HG03469 (cell line): ENCODE data around the gene SLAIN1.
A peak's percentile ranks its signal among the peaks of the same experiment; 100 is the strongest.

ENCODE experiments used
- ATAC-seq: cut with Tn5 transposase; IDR thresholded peaks from one replicate; pipeline ENCODE4 v1.9.1; 2021; ENCODE audit warnings: mild to moderate bottlenecking, moderate library complexity, moderate number of reproducible peaks; ENCODE audit not compliant: unreplicated experiment

The SLAIN1 gene

DNA sequence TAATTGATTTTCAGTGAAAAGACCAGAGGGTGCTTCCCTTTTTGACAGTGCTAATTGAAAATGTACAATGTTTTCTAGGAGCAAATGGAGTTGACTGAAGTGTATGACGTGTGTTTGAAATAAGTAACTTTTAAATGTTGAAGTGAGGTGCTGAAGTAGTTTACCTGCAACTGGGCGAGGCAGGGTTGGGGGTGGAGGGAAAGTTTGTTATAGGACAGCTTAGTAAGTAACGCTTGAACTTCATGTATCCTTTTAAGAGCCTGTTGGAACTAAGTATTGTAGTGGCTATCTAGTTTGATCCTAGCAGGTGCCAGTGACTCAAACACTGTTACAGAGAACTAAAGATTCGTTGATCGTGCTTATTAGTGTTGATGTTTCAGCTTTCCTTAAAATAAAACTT is 5.9 kb downstream of the SLAIN1 start:
- ATAC-seq = no peak

DNA sequence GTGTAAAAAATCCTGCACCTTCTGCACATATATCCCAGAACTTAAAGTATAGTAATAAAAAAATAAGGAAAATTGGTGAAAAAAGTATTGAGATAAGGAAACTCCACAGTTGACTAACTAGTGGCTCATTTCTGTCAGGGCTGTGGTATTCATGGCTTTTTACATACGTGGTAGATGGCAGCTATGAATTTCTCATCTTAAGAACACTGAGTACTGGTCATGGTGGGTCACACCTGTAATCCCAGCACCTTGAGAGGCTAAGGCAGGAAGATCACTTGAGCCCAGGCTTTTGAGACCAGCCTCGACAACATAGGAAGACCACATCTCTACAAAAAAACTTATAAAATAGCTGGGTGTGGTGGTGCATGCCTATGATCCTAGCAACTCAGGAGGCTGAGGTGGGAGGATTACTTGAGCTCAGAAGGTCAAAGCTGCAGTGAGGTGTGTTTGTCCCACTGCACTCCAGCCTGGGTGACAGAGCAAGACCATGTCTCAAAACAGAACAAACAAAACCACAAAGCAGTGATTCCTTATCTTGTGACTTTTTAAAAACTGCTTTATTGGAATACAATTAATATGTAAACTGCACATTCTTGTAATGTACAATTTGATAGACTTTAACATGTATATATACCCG is 16.8 kb downstream of the SLAIN1 start:
- ATAC-seq = no peak

DNA sequence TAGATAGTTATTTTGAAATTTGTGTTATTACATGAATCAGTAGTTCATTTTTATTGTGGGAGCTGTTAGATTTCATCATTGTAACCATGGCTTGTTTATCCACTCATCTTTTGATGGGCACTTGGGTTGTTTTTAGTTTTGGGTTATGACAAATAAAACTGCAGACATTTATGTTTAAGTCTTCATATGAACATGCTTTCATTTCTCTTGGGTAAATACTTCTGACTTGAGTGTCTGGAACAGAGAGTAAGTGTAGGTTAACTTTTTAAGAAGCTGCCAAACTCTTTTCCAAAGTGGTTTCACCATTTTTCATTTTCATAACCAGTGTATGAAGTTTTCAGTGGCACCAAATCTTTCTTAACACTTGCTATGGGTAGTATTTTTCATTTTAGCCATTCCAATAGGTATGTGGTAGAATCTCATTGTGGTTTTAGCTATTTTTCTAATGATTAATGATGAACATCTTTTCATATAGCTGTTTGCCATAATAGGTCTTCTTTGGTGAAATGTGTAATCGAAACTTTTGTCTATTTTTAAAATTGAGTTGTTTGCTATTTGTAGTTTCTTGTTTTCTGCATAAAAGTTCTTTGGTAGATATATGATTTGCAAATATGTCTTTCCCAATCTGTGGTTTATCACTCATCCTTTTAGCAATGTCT is 17.9 kb downstream of the SLAIN1 start:
- ATAC-seq = no peak

- ATAC-seq = no peak
These were observed 19.2 kb downstream of the SLAIN1 start for GRCh38 chr13:77716692-77717091.

- no peak for ATAC-seq
These were observed 20.0 kb downstream of the SLAIN1 start for GRCh38 chr13:77717508-77717907.

GRCh38 chr13:77719128-77719527 is 21.6 kb downstream of the SLAIN1 start:
- ATAC-seq = no peak

DNA sequence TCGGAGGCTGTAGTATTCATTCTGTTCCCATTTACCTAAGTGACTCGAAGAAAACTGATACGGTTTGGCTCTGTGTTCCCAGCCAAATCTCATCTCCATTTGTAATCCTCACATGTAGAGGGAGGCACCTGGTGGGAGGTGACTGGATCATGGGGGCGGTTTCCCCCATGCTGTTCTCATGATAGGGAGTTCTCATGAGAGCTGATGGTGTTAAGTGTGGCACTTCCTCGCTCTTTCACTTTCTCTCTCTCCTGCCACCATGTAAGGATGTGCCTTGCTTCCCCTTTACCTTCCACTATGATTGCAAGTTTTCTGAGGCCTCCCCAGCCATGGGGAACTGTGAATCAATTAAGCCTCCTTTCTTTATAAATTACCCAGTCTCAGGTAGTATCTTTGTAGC is 23.5 kb downstream of the SLAIN1 start:
- no peak for ATAC-seq

DNA sequence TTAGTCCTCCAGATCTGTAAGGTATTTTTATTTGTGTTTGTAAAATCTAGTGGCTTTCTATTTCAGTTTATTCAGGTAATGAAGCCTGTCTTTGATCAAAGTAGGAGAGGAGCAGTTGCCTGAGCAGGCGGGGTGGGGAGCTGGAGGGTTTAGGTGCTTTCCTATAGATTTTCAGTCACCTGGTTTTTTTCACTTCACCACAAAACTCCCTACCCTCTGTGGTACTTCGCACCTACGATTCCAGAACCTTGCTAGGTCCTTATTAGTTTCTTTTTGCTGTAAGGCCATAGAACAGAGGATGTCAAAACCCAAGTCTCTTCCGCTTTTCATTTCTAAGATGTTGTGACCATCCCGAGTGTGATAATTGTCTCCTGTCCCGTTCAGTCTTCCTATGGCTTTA is 26.6 kb downstream of the SLAIN1 start:
- no peak for ATAC-seq

DNA sequence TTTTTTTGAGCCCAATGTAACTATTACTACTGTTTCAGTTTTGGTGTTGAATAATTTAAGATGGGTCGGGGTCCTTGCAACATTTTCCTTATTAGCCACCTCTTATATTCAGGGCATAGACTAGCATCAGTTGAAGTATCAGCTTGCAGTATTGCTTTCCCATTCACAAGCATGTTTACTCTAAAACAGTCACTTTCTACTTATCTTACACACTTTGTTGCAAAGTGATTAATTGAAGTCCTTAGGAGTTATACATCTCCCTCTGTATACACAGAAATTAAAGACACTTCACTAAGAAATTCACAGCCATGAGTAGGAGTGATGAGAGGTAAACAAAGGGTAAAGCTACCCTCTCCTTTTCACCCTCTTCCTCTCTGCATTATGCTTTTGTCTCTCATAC is 27.6 kb downstream of the SLAIN1 start:
- no peak for ATAC-seq

DNA sequence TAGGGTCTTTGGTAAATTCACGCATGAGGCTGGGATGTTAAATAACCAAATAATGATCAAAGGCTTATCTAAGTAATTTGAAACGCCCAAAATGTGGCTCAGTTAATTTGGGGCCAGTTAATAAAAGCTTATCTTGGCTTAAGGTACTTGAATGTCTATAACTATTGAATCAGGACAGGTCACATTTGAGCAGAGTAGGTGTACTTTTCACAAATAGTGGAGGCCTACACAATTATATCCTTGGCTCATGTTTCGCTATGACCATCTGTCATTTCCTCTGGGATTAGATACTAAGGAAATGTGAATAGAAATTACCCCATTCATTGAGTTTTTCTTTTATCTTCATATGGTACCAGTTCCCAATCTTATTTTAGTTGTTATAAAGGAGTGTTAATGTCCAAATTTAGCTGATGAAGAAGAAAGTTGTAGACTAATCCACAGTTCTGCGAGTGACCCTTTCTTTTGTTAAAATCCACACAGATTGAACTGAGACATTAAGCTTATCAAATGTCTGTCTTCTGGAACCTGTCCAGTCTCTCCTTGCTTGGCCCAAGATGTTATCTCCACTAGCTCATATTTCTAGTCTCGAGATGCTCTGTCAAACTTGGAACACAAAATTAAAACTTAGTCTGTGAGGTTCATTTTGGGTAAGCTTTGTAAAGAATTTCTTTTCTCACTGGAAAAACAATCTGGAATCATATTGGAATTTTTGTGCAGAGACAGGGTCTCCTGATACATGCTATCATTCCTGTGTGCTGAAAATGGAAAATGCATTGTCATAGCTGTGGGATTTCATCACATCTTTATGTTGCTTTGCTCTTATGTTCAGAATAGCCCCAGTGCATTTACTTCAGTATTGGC is 31.0 kb downstream of the SLAIN1 start:
- ATAC-seq = no peak

GRCh38 chr13:77729502-77730221 is 32.2 kb downstream of the SLAIN1 start:
- peak; percentile 99 for ATAC-seq

DNA sequence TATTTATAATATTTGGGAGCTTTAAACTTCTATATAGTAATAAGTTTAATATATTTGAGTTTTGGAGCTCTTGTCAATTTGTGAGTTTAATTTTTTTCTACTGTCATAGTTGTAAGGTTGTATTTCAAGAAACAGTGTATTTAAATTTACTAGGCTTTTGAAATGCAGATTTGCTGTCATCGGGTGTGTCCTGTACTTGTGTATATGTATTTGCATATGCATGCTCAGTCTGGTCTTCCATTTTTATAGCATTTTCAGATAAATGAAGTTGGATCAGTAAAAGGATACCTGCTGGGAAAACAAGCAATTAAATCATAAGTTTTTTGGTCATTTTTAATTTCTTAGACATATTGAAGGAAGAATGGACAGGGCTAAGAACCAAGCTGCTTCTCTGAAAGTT is 33.1 kb downstream of the SLAIN1 start:
- ATAC-seq = no peak

GRCh38 chr13:77732287-77732686 is 34.8 kb downstream of the SLAIN1 start:
- ATAC-seq = no peak

DNA sequence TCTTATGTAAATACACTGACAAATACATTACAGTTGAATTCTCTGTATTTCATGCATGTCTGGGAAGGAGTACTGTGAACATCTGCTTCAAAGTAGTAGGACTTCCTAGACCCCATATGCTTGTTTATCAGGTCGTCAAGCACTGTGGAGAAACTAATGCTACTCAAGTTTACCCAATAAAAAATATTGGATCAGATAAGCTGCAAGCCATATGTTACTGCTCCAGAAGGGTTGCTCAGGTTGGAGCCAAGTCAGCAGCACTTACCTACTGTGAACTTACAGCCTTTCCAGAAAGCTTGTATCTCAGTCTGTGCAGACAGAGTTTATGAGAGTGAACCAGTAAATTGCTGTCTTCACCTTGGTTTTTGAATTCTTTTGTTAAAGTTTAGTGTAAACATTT is 36.2 kb downstream of the SLAIN1 start:
- no peak for ATAC-seq

DNA sequence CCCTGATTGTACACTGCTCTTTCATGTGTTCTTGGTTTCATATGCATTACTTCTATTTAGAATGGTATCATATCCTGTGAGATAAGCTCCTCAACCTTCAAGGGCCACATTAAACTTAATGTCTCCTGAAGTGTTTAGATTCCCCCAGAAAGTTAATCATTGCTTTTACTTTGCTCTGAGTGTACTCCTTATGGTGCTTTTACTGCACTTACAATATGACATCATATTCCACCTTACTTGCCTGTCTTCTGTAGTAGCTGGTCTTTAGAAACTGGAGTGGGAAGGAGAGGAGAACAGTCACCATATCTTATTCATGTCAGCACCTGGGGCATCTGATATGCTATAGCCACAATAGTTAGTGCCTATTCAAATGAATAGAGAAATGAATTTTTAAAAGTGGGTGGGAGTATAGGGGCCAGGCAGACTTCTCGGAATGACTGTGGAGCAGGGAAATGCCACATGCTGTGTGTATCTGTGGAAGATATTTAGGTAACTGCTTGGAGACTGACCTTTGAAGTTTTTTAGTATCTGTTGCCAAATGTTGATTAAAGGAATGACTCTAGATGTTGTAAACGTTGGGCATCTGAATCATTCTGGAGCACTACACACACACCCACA is 40.2 kb downstream of the SLAIN1 start:
- ATAC-seq = peak; percentile 81

DNA sequence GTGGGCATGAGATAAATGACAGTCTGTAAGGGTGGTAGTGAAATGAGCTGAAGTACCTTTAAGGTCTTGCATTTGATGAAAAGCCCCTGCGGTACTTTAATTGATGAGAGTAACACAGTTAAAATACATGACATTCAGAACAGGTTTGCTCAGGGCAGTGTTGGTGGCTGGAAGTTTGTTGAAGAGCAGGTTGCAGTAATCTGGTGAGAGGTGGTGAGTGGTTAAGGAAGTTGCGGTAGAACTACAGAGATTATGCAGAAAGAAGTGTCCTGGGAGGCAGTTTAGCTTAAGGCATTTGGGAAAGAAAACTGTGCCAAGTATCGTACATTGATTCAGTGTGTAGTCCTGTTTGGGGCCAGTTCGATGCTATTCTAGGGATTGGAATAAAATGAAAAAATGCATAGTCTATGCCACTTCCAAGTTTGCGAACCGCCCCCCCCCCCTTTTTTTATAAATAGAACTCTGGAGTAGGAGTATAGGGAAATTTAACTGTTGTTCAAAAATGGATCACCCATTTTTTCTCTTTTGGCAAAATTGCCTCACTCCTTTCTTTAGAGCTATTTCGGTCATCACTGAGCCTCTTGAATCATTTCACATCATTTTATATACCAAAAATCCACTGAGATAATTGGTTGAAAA is 42.7 kb downstream of the SLAIN1 start:
- ATAC-seq = no peak

DNA sequence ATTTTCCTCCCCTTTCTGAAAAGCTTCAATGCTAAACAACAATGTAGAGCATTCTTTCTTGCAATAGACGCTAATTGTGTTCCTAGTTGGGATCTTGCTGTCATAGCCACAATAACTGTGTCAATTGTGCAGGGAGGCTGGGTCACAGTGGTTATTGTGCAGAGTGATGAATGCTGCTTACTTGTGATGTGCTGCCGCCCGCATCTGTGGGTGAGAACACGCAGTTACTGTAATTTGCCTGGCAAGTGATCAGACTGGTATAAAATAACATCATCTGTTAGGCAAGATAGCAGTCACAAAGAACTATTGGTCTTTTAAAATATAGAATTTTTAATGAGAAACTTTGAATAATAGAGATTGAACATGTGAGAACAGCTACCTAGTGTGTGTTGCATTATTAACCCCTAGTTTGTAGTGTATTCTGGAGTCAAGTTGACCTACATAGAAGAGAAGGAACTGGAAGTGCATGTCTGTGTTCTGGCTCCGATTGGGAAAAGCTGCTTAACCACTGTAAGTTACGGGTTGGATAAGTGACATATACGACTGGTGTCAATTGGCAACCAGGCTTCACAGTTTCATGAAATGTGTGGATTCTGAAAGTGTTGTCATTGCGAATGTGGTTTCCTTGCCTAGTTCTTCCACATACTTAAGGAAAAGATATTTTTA is 43.6 kb downstream of the SLAIN1 start:
- no peak for ATAC-seq

DNA sequence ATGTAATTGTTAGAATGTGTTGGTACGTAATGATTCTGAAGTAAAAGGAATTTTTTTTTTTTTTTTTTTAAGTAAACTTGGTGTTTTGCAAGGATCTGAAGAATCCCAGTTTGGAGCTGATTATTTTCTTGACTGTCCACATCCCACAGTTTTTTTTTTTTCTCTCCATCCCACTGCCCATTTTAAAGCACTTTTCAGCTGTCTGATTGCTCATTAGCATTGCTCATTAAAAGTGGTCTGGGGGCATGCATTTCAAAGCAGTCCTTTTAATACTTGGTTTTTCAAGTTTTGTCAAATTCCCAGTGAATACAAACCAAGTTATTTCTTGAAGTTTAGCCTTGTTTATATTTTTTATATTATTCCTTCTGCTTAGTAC is 44.1 kb downstream of the SLAIN1 start:
- no peak for ATAC-seq

GRCh38 chr13:77742801-77743200 is 45.3 kb downstream of the SLAIN1 start:
- ATAC-seq = no peak

- ATAC-seq = no peak
These were observed 48.3 kb downstream of the SLAIN1 start for GRCh38 chr13:77745784-77746183.
